Transverse colon (tissue), 4 donors: ENCODE results near the gene MOB3C.

Experiments
- CTCF ChIP-seq, 5 experiments: fragments of 200-600 bp in 3 of 5; fragments of 450-650 bp in 2 of 5; sonication (generic) in 3 of 5; IDR thresholded peaks; 1 replicate in 2 of 5; 2 replicates in 3 of 5; pipeline ENCODE4 v1.5.1; 2016 to 2017; ENCODE audit warnings: antibody characterized with exemption in 5 of 5, inconsistent platforms in 3 of 5, mild to moderate bottlenecking in 2 of 5, moderate library complexity in 1 of 5
- POLR2A ChIP-seq: fragments of 450-650 bp; IDR thresholded peaks from one replicate; pipeline ENCODE4 v1.6.1; 2016; ENCODE audit warnings: antibody characterized with exemption, mild to moderate bottlenecking, moderate library complexity
- POLR2AphosphoS5 ChIP-seq, 3 donors: sonication (generic); formaldehyde crosslinking; IDR thresholded peaks; one replicate each; pipeline ENCODE4 v1.6.1; 2016; ENCODE audit warnings: antibody characterized with exemption in 3 of 3

GRCh38 chr1:46607345-46608130, 9.1 kb downstream of the MOB3C start:
- TF ChIP-seq CTCF (IDR thresholded peaks at IDR 0.05), result no peak
- no peak for TF ChIP-seq POLR2A
- TF ChIP-seq POLR2AphosphoS5 (IDR thresholded peaks at IDR 0.05), result no peak
